Liver (tissue), 9 donors: ENCODE results near the gene TCEA3. TPM values are rescaled to one million over a fixed set of nuclear protein-coding genes. Genes with fewer than 3 reads are reported as not detected.

ENCODE experiments used
- DNase-seq: peaks from one replicate; pipeline ENCODE4 v3.0.0-alpha.2; 2017; ENCODE audit warnings: low spot score
- H3K27ac ChIP-seq, 2 donors: one replicate each; pipeline ENCODE4 v1.7.0; 2013; ENCODE audit warnings: inconsistent platforms in 2 of 2, low read length in 2 of 2, control low read depth in 1 of 2, low read depth in 1 of 2, mild to moderate bottlenecking in 1 of 2
- H3K27me3 ChIP-seq, 4 donors: one replicate each; pipeline versions ENCODE4 v1.6.1 to v1.7.0; 2013; ENCODE audit warnings: low read length in 3 of 4, inconsistent platforms in 1 of 4, mild to moderate bottlenecking in 1 of 4, moderate library complexity in 1 of 4; ENCODE audit not compliant: control insufficient read depth in 4 of 4, insufficient read depth in 4 of 4
- H3K36me3 ChIP-seq, 4 donors: one replicate each; pipeline versions ENCODE4 v1.6.1 to v1.7.0; 2013; ENCODE audit warnings: low read length in 3 of 4, mild to moderate bottlenecking in 3 of 4, low read depth in 1 of 4, moderate library complexity in 1 of 4; ENCODE audit not compliant: control insufficient read depth in 4 of 4, insufficient read depth in 3 of 4
- H3K4me1 ChIP-seq, 4 donors: one replicate each; pipeline versions ENCODE4 v1.6.1 to v1.7.0; 2013; ENCODE audit warnings: low read length in 3 of 4, mild to moderate bottlenecking in 3 of 4, moderate library complexity in 1 of 4; ENCODE audit not compliant: control insufficient read depth in 4 of 4, insufficient read depth in 4 of 4
- H3K4me3 ChIP-seq, 3 donors: one replicate each; pipeline versions ENCODE4 v1.6.1 to v1.7.0; 2013; ENCODE audit warnings: low read length in 3 of 3, control low read depth in 1 of 3, low read depth in 1 of 3, mild to moderate bottlenecking in 1 of 3
- H3K9ac ChIP-seq, 2 donors: one replicate each; pipeline ENCODE4 v1.7.0; 2013; ENCODE audit warnings: low read length in 2 of 2, mild to moderate bottlenecking in 2 of 2, moderate library complexity in 2 of 2, control low read depth in 1 of 2, low read depth in 1 of 2
- H3K9me3 ChIP-seq, 4 donors: one replicate each; pipeline versions ENCODE4 v1.6.1 to v1.7.0; 2013; ENCODE audit warnings: low read length in 3 of 4; ENCODE audit not compliant: control insufficient read depth in 4 of 4
- EGR1 ChIP-seq, 2 donors: IDR thresholded peaks; 2 replicates each; pipeline ENCODE4 v1.6.1; 2016 to 2018; ENCODE audit warnings: antibody characterized with exemption in 2 of 2, low read depth in 2 of 2
- FOXA1 ChIP-seq: IDR thresholded peaks from 2 replicates; pipeline ENCODE4 v1.6.1; 2016; ENCODE audit warnings: antibody characterized with exemption
- FOXA2 ChIP-seq: IDR thresholded peaks from 2 replicates; pipeline ENCODE4 v1.6.1; 2016; ENCODE audit warnings: antibody characterized with exemption
- GABPA ChIP-seq, 2 donors: IDR thresholded peaks in 1 of 2; conservative IDR thresholded peaks in 1 of 2; 2 replicates each; pipeline ENCODE4 v1.6.1; 2016; ENCODE audit warnings: antibody characterized with exemption in 2 of 2, mild to moderate bottlenecking in 1 of 2, moderate library complexity in 1 of 2
- HNF4A ChIP-seq, 2 donors: conservative IDR thresholded peaks; 2 replicates each; pipeline ENCODE4 v1.6.1; 2016; ENCODE audit warnings: antibody characterized with exemption in 2 of 2, mild to moderate bottlenecking in 2 of 2
- HNF4G ChIP-seq: IDR thresholded peaks from 2 replicates; pipeline ENCODE4 v1.6.1; 2016; ENCODE audit warnings: antibody characterized with exemption
- JUND ChIP-seq, 2 donors: IDR thresholded peaks; 2 replicates each; pipeline ENCODE4 v1.6.1; 2016; ENCODE audit warnings: antibody characterized with exemption in 2 of 2
- NR2F2 ChIP-seq: IDR thresholded peaks from 2 replicates; pipeline ENCODE4 v1.6.1; 2016; ENCODE audit warnings: antibody characterized with exemption
- RAD21 ChIP-seq, 2 donors: IDR thresholded peaks; 2 replicates each; pipeline ENCODE4 v1.6.1; 2016; ENCODE audit warnings: antibody characterized with exemption in 2 of 2, mild to moderate bottlenecking in 2 of 2
- RXRA ChIP-seq, 2 donors: IDR thresholded peaks; 2 replicates each; pipeline ENCODE4 v1.6.1; 2017 to 2018; ENCODE audit warnings: antibody characterized with exemption in 2 of 2, mild to moderate bottlenecking in 1 of 2
- SP1 ChIP-seq: IDR thresholded peaks from 2 replicates; pipeline ENCODE4 v1.6.1; 2018; ENCODE audit warnings: antibody characterized with exemption, mild to moderate bottlenecking
- TAF1 ChIP-seq: conservative IDR thresholded peaks from 2 replicates; pipeline ENCODE4 v1.6.1; 2016; ENCODE audit warnings: antibody characterized with exemption, mild to moderate bottlenecking
- YY1 ChIP-seq: IDR thresholded peaks from 2 replicates; pipeline ENCODE4 v1.6.1; 2016; ENCODE audit warnings: antibody characterized with exemption, mild to moderate bottlenecking
- ZBTB33 ChIP-seq: IDR thresholded peaks from 2 replicates; pipeline ENCODE4 v1.6.1; 2016; ENCODE audit warnings: antibody characterized with exemption
- WGBS: extraction: QIAGEN DNeasy Blood & Tissue Kit; methylation state at CpG from one replicate; pipeline ENCODE4 v1.1.7; 2013; 5-methylcytosine and 5-hydroxymethylcytosine counted together
- polyA plus RNA-seq, 2 donors: library from polyadenylated mRNA; stranded (reverse) in 1 of 2; unstranded in 1 of 2; fragments of 200-250 nt in 1 of 2; fragments of >200 nt in 1 of 2; fragmentation: Nextera tagmentation in 1 of 2; extraction: Ambion mirVana in 1 of 2; gene quantifications; one replicate each; pipeline versions ENCODE4 v1.2.1 to v1.2.3, GENCODE V29; 2013 to 2015
- total RNA-seq, 2 donors: library from RNA; depleted of rRNA; stranded (reverse); fragments of >200 nt; gene quantifications; one replicate each; pipeline ENCODE4 v1.2.3, GENCODE V29; 2014
- TF ChIP-seq, protein P1 (sequence below): fragments of 150-350 bp; IDR thresholded peaks from 2 replicates; pipeline ENCODE4 v1.5.1; 2017; ENCODE audit warnings: improper control_type of control experiment, low read depth, low read length; ENCODE audit not compliant: missing input control
- TF ChIP-seq, protein P2 (sequence below): IDR thresholded peaks from 2 replicates; pipeline ENCODE4 v1.6.1; 2016; ENCODE audit warnings: antibody characterized with exemption
- TF ChIP-seq, protein P3 (sequence below): IDR thresholded peaks from 2 replicates; pipeline ENCODE4 v1.6.1; 2016; ENCODE audit warnings: antibody characterized with exemption, mild to moderate bottlenecking
- TF ChIP-seq, protein P4 (sequence below): IDR thresholded peaks from 2 replicates; pipeline ENCODE4 v1.6.1; 2016; ENCODE audit warnings: antibody characterized with exemption
- donor health status: healthy.
- donor health status: healthy.
- donor health status: healthy.
- donor health status: healthy.
- donor health status: healthy.

The TCEA3 gene
- total and polyA plus RNA-seq, 4 donors, result 29.6 to 142 (median 47.6) TPM

DNA sequence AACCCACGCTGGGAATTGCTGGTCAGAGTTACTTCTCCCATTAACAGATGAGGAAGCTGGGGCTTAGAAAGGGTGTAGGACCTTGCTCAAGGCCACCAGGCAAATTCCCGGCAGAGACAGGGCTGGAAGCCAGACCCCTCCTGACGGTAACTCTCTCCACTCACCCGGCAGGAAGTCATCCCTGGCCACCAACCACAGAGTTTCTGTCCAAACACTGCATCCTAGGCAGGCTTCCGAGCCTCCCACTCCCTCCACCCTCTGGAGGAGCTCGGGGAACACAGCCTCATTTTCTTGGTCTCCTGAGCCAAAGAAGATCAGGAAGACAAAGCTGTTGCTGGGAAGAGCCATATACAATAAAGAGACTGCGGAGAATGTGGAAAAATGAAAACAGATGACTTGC is 29.9 kb downstream of the TCEA3 start:
- peak overlapping the region; percentile 37 to 51 for H3K27ac ChIP-seq
- H3K9ac ChIP-seq, result no peak overlapping the region
- peaks cover 0 to 7% (median 2%) of the 10 kb centered on the region in 4 donors for H3K4me1 ChIP-seq
- H3K36me3 ChIP-seq, result peaks cover 0 to 39% (median 19%) of the 10 kb centered on the region in 4 donors
- no peak for TF ChIP-seq ZBTB33
- TF ChIP-seq FOXA2, result no peak
- TF ChIP-seq, protein P1, sequence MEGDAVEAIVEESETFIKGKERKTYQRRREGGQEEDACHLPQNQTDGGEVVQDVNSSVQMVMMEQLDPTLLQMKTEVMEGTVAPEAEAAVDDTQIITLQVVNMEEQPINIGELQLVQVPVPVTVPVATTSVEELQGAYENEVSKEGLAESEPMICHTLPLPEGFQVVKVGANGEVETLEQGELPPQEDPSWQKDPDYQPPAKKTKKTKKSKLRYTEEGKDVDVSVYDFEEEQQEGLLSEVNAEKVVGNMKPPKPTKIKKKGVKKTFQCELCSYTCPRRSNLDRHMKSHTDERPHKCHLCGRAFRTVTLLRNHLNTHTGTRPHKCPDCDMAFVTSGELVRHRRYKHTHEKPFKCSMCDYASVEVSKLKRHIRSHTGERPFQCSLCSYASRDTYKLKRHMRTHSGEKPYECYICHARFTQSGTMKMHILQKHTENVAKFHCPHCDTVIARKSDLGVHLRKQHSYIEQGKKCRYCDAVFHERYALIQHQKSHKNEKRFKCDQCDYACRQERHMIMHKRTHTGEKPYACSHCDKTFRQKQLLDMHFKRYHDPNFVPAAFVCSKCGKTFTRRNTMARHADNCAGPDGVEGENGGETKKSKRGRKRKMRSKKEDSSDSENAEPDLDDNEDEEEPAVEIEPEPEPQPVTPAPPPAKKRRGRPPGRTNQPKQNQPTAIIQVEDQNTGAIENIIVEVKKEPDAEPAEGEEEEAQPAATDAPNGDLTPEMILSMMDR, result no peak
- no peak for TF ChIP-seq NR2F2
- TF ChIP-seq FOXA1, result peak; percentile 8
- TF ChIP-seq RAD21 (IDR thresholded peaks at IDR 0.05), result peak; percentile 26 to 35
- TF ChIP-seq, protein P2, sequence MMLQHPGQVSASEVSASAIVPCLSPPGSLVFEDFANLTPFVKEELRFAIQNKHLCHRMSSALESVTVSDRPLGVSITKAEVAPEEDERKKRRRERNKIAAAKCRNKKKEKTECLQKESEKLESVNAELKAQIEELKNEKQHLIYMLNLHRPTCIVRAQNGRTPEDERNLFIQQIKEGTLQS, result no peak
- TF ChIP-seq GABPA (IDR thresholded peaks at IDR 0.05 in 1 of 2, conservative IDR thresholded peaks at IDR 0.05 in 1 of 2), result peak in 1 of 2 donors; percentile 70
- TF ChIP-seq, protein P3, sequence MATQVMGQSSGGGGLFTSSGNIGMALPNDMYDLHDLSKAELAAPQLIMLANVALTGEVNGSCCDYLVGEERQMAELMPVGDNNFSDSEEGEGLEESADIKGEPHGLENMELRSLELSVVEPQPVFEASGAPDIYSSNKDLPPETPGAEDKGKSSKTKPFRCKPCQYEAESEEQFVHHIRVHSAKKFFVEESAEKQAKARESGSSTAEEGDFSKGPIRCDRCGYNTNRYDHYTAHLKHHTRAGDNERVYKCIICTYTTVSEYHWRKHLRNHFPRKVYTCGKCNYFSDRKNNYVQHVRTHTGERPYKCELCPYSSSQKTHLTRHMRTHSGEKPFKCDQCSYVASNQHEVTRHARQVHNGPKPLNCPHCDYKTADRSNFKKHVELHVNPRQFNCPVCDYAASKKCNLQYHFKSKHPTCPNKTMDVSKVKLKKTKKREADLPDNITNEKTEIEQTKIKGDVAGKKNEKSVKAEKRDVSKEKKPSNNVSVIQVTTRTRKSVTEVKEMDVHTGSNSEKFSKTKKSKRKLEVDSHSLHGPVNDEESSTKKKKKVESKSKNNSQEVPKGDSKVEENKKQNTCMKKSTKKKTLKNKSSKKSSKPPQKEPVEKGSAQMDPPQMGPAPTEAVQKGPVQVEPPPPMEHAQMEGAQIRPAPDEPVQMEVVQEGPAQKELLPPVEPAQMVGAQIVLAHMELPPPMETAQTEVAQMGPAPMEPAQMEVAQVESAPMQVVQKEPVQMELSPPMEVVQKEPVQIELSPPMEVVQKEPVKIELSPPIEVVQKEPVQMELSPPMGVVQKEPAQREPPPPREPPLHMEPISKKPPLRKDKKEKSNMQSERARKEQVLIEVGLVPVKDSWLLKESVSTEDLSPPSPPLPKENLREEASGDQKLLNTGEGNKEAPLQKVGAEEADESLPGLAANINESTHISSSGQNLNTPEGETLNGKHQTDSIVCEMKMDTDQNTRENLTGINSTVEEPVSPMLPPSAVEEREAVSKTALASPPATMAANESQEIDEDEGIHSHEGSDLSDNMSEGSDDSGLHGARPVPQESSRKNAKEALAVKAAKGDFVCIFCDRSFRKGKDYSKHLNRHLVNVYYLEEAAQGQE, result no peak
- TF ChIP-seq SP1, result peak; percentile 64
- no peak for TF ChIP-seq JUND (IDR thresholded peaks at IDR 0.05)
- TF ChIP-seq, protein P4, sequence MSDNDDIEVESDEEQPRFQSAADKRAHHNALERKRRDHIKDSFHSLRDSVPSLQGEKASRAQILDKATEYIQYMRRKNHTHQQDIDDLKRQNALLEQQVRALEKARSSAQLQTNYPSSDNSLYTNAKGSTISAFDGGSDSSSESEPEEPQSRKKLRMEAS, result no peak
- no peak for TF ChIP-seq TAF1
- no peak for TF ChIP-seq YY1
- TF ChIP-seq HNF4A (conservative IDR thresholded peaks at IDR 0.05), result peak; percentile 57 to 65
- no peak for TF ChIP-seq HNF4G
- peak; percentile 38 to 64 for TF ChIP-seq RXRA (IDR thresholded peaks at IDR 0.05)
- TF ChIP-seq EGR1 (IDR thresholded peaks at IDR 0.05; ENCODE audit: low read depth in 2 of 2), result peak in 1 of 2 donors; percentile 8
- H3K9me3 ChIP-seq, result no peaks in the 10 kb centered on the region
- DNase-seq, result no peak
- WGBS, result 40% methylated on average over 7 of the region's 7 CpGs
- no peaks in the 10 kb centered on the region for H3K27me3 ChIP-seq
- no peak overlapping the region for H3K4me3 ChIP-seq
